Cardiac muscle cell (in vitro differentiated cells and primary cell): ENCODE data around the gene SLC5A12. TPM values are rescaled to one million over a fixed set of nuclear protein-coding genes. Genes with fewer than 3 reads are reported as not detected.

Experiments
- DNase-seq, 2 donors: peaks; one replicate each; pipeline versions ENCODE4 v3.0.0 to v3.0.0-alpha.2; 2010 to 2017; ENCODE audit warnings: low read depth in 1 of 2, low spot score in 1 of 2
- H3K27ac ChIP-seq: fragments of 200-600 bp; sonication (generic); 2 replicates; pipeline ENCODE4 v1.5.1; 2016
- H3K27me3 ChIP-seq: fragments of 200-600 bp; sonication (generic); 2 replicates; pipeline ENCODE4 v1.6.0; 2016; ENCODE audit warnings: control low read depth
- H3K36me3 ChIP-seq: fragments of 200-600 bp; sonication (generic); 2 replicates; pipeline ENCODE4 v1.5.1; 2016; ENCODE audit warnings: control low read depth
- H3K4me1 ChIP-seq: fragments of 200-600 bp; sonication (generic); 2 replicates; pipeline ENCODE4 v1.8.1; 2017; ENCODE audit warnings: low read depth, mild to moderate bottlenecking, mixed run types
- H3K4me3 ChIP-seq: fragments of 200-600 bp; sonication (generic); 2 replicates; pipeline ENCODE4 v1.5.1; 2016; ENCODE audit warnings: mild to moderate bottlenecking
- H3K9me3 ChIP-seq: fragments of 200-600 bp; sonication (generic); 2 replicates; pipeline ENCODE4 v1.5.1; 2017; ENCODE audit warnings: low read depth, mild to moderate bottlenecking, control low read depth
- CTCF ChIP-seq: IDR thresholded peaks from 2 replicates; pipeline ENCODE4 v1.5.1; 2012; ENCODE audit warnings: low read depth, mild to moderate bottlenecking, low read length
- polyA plus RNA-seq: library from polyadenylated mRNA; unstranded; fragments of >200 nt; fragmentation: Nextera tagmentation; extraction: Ambion mirVana; gene quantifications from 2 replicates; pipeline ENCODE4 v1.2.1, GENCODE V29; 2016
- total RNA-seq: library from RNA; depleted of rRNA; stranded (reverse); fragments of >200 nt; gene quantifications from 2 replicates; pipeline ENCODE4 v1.2.3, GENCODE V29; 2016

SLC5A12 gene
- total and polyA plus RNA-seq, 2 experiments from 2014 or later: 0.18 to 0.33 TPM

GRCh38 chr11:26620282-26621045 is 101.4 kb downstream of the SLC5A12 start:
- Histone ChIP-seq H3K9me3 (no peaks in the 10 kb centered on the region), H3K27ac (no peak overlapping the region), H3K4me3 (no peak overlapping the region), H3K4me1 (no peaks in the 10 kb centered on the region), H3K27me3 (no peaks in the 10 kb centered on the region), H3K36me3 (no peaks in the 10 kb centered on the region)
- TF ChIP-seq CTCF: no peak
- DNase-seq: no peak

GRCh38 chr11:26618441-26618840 is 103.4 kb downstream of the SLC5A12 start:
- no peaks in the 10 kb centered on the region for H3K36me3 ChIP-seq
- no peak for TF ChIP-seq CTCF
- DNase-seq: no peak
- no peak overlapping the region for H3K4me3 ChIP-seq
- H3K9me3 ChIP-seq: no peaks in the 10 kb centered on the region
- H3K4me1 ChIP-seq: no peaks in the 10 kb centered on the region
- H3K27ac ChIP-seq: no peak overlapping the region
- no peaks in the 10 kb centered on the region for H3K27me3 ChIP-seq

Other genes with a start within 250 kb of the SLC5A12 start
- not detected in 2 replicates for gene MUC15, start 149.8 kb downstream of the SLC5A12 start, total RNA-seq
- gene MUC15, start 149.8 kb downstream of the SLC5A12 start, polyA plus RNA-seq: not detected in 2 replicates